ENCODE data around the gene RTN4R. TPM values are rescaled to one million over a fixed set of nuclear protein-coding genes. Genes with fewer than 3 reads are reported as not detected.

Gene RTN4R
- total and polyA plus RNA-seq, 7 donors, result 0.36 to 4.3 (median 0.83) TPM; not detected in 2

- no peaks in the 10 kb centered on the region for H3K9me3 ChIP-seq
- intact Hi-C loops (cut with DNase I), result no loop called here
- H3K36me3 ChIP-seq, result no peaks in the 10 kb centered on the region
- no peak for TF ChIP-seq POLR2AphosphoS5 (IDR thresholded peaks at IDR 0.05)
- TF ChIP-seq, protein P1, sequence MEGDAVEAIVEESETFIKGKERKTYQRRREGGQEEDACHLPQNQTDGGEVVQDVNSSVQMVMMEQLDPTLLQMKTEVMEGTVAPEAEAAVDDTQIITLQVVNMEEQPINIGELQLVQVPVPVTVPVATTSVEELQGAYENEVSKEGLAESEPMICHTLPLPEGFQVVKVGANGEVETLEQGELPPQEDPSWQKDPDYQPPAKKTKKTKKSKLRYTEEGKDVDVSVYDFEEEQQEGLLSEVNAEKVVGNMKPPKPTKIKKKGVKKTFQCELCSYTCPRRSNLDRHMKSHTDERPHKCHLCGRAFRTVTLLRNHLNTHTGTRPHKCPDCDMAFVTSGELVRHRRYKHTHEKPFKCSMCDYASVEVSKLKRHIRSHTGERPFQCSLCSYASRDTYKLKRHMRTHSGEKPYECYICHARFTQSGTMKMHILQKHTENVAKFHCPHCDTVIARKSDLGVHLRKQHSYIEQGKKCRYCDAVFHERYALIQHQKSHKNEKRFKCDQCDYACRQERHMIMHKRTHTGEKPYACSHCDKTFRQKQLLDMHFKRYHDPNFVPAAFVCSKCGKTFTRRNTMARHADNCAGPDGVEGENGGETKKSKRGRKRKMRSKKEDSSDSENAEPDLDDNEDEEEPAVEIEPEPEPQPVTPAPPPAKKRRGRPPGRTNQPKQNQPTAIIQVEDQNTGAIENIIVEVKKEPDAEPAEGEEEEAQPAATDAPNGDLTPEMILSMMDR (IDR thresholded peaks at IDR 0.05), result no peak
- TF ChIP-seq EP300 (IDR thresholded peaks at IDR 0.05), result no peak
- 67 to 77% methylated on average over 16 of the region's 16 CpGs for WGBS, 2 donors
- H3K4me3 ChIP-seq, result no peak overlapping the region
- H3K27me3 ChIP-seq, result no peaks in the 10 kb centered on the region
- no peak for DNase-seq
- H3K27ac ChIP-seq, result no peak overlapping the region
- H3K4me1 ChIP-seq, result peaks cover 0 to 23% (median 10%) of the 10 kb centered on the region in 4 donors
These were observed 21.1 kb downstream of the RTN4R start for GRCh38 chr22:20247010-20247505.

DNA sequence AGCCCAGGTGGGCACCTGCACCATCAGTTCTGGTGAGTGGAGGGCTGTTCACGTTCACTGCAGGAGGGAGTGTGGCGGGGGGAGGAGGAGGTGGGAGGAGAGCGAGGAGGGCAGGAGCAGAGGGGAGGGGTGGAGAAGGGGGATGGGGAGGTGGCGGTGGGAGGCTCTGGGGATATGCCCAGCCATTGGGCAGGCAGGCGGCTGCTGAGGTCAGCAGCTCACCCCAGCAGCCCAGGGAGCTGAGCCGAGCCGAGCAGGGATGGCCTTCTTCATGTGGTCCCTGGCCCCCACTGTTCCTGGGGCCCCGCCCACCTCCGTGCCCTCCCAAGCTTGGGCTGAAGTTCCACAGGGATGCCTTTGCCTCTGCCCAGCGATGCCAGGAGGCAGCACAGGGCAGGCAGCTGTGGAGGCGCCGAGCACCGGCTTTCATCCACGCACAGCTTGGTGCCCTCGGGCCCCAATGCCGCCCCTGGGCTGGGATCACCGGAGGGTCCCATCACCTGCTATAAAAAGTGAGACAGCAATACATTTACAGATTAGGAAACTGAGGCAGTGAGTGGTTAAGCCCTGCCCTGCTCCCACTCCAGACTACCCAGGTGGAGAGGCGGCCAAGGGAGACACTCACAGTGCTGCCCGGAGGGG, 21.6 kb downstream of the RTN4R start:
- Histone ChIP-seq H3K4me3 (no peak overlapping the region), H3K9me3 (no peaks in the 10 kb centered on the region), H3K27me3 (no peaks in the 10 kb centered on the region), H3K27ac (no peak overlapping the region), H3K4me1 (peaks cover 0 to 23% (median 10%) of the 10 kb centered on the region in 4 donors), H3K36me3 (no peaks in the 10 kb centered on the region)
- DNase-seq, result no peak
- 89 to 93% methylated on average over 19 of the region's 19 CpGs for WGBS, 2 donors
- no peak for TF ChIP-seq EP300 (IDR thresholded peaks at IDR 0.05)
- TF ChIP-seq, protein P1 (IDR thresholded peaks at IDR 0.05), result no peak
- TF ChIP-seq POLR2AphosphoS5 (IDR thresholded peaks at IDR 0.05), result no peak
- TF ChIP-seq POLR2A (IDR thresholded peaks at IDR 0.05), result no peak
- intact Hi-C loops (cut with DNase I), result no loop called here

DNA sequence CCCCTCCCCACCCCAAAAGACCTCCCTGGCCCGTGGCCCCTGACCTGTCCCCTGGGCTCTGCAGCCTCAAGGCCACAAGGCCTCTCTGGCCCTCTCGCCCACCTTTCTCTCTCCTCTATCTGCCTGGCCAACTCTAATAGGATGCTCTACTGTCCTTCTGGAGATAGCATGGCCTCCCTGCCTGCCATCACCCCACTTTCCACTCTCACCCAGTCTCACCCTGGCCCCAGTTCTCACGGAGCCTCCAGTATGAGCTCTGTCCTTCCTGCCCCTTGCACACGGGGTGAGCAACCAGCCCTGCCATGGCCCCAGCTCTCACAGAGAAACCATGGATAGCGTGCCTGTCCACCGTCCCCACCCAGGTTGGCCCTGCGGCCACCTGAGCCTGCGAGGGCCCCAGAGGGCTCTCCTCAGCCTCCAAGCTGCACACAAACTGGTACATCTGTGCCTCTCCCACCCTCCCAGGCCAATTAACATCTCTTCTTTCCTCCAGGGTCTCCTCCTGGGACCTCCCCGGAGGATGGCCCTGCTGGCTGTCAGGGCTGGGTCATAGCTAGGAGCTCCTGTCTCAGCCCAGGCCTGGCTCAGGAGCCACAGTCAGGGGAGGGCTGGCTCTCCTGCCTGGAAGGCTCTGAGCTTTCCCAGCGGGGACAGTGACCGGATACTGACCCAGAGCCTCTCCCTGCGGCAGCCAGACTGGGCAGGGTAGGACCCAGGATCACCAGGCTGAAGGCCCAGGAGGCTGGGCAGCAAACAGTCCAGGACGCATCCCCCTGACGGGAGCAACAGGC, 22.3 kb downstream of the RTN4R start:
- H3K36me3 ChIP-seq, result no peaks in the 10 kb centered on the region
- WGBS, 2 donors, result 85 to 86% methylated on average over 14 of the region's 14 CpGs
- TF ChIP-seq POLR2A (IDR thresholded peaks at IDR 0.05), result no peak
- no peak for TF ChIP-seq POLR2AphosphoS5 (IDR thresholded peaks at IDR 0.05)
- TF ChIP-seq, protein P1 (IDR thresholded peaks at IDR 0.05), result no peak
- no peak for TF ChIP-seq EP300 (IDR thresholded peaks at IDR 0.05)
- no peak overlapping the region for H3K4me3 ChIP-seq
- no peaks in the 10 kb centered on the region for H3K9me3 ChIP-seq
- no peak for DNase-seq
- no peak overlapping the region for H3K27ac ChIP-seq
- intact Hi-C loops (cut with DNase I), result no loop called here
- H3K4me1 ChIP-seq, result peaks cover 0 to 23% (median 10%) of the 10 kb centered on the region in 4 donors
- H3K27me3 ChIP-seq, result no peaks in the 10 kb centered on the region

- Histone ChIP-seq H3K9me3 (no peaks in the 10 kb centered on the region), H3K4me3 (no peak overlapping the region), H3K27me3 (no peaks in the 10 kb centered on the region), H3K4me1 (peaks cover 0 to 25% (median 9%) of the 10 kb centered on the region in 4 donors), H3K27ac (no peak overlapping the region), H3K36me3 (no peaks in the 10 kb centered on the region)
- intact Hi-C loops (cut with DNase I), result no loop called here
- WGBS, 2 donors, result 48 to 75% methylated on average over 24 of the region's 24 CpGs
- no peak for DNase-seq
- TF ChIP-seq POLR2A (IDR thresholded peaks at IDR 0.05) (no peak), POLR2AphosphoS5 (IDR thresholded peaks at IDR 0.05) (no peak), EP300 (IDR thresholded peaks at IDR 0.05) (no peak)
- TF ChIP-seq, protein P1 (IDR thresholded peaks at IDR 0.05), result no peak
These were observed 23.2 kb downstream of the RTN4R start for GRCh38 chr22:20244691-20245576.
